Kasumi-1 (cell line): ENCODE results near the gene ITIH6.
"Not testable (repeated sequence)": the region's sequence is repeated elsewhere in the genome, so short reads cannot be mapped to it uniquely, and the experiment has no call there.

ENCODE experiments used
- DNase-seq, 2 experiments: peaks; one replicate each; lab custom pipeline; 2025; lab: John Stamatoyannopoulos, UW

The ITIH6 gene

GRCh38 chrX:54799046-54799445 is 991 bp upstream of the ITIH6 start:
- no peak for DNase-seq

DNA sequence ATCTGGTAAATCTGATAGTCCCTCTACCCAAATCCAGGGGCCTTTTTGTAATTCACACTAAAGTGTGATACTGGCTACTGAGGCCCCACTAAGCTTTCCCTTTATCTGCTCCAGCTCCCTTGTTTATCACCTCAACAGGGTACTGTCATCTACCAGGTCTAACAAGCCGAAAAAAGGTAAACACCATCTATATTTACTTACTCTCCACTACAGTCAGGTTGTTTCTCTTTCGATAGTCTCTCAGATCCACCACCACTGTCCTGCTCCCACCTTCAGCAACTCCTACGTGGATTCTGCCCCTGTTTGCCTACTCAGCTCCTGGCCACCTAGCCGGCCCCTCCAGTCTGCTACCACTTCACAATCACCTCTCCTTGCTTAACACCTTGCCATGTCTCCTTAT is 3.3 kb downstream of the ITIH6 start:
- no peak for DNase-seq

DNA sequence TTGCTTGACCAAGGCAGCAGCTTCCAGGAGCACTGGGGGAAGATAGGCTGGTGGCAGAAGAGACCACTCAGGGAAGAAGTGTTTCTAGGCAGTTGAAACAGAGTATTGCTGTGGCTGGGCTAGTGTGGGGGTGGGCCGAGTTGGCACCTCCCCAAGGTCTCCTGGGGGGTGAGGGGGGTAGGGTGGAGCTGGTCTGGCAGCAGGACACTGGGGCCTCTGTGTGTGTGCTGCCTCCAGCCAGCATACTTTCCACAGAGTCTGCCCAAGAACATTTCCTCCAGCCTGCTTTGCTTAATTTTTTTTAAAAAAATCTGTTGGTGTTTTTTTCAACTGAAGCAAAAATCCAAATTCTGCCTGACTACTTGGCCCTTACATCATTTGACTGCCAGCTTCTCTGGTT is 4.0 kb downstream of the ITIH6 start:
- no peak for DNase-seq

DNA sequence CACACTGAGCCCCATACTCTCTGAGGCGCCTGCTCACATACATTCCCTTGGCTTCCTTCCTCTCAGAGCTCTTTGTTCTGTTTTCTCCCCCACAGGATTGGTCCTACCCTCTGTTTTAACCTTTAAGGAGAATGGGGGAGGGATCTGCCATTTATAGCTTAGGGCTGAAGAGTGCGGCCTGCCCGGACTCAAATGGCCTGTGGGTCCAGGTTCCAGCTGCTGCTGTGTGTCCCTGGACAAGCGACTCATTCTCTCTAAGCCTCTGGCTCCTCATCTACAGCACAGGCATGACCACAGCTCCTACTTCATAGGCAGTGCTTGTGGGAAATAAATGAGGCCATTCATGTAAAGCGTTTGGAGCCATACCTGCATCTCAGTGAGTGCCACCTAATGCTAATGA is 8.7 kb downstream of the ITIH6 start:
- not testable (repeated sequence) for DNase-seq

GRCh38 chrX:54788446-54788845 is 9.6 kb downstream of the ITIH6 start:
- DNase-seq, result no peak

GRCh38 chrX:54786967-54787366 is 11.1 kb downstream of the ITIH6 start:
- DNase-seq, result peak in 1 of 2 experiments; percentile 0

DNA sequence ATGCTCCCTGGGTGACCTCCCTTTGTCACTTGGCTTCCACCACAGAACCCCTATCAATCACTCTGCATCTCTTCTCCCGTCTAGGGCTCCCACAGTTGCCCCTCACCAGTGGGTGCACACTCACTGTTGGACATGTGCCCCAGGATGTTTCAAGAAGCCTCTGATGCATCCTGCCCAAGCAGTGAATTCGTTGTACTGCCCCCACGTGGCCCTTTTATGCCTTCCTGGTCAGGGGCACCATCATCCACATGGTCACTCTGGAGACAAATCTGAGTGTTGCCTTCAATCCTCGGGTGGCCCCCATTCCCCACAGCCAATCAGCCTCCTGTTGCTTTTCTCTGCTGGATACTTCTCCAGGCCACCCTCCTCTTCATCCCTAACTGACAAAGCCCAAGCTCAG is 12.2 kb downstream of the ITIH6 start:
- no peak for DNase-seq

- no peak for DNase-seq
Observed at GRCh38 chrX:54776987-54777672, 20.9 kb downstream of the ITIH6 start.

DNA sequence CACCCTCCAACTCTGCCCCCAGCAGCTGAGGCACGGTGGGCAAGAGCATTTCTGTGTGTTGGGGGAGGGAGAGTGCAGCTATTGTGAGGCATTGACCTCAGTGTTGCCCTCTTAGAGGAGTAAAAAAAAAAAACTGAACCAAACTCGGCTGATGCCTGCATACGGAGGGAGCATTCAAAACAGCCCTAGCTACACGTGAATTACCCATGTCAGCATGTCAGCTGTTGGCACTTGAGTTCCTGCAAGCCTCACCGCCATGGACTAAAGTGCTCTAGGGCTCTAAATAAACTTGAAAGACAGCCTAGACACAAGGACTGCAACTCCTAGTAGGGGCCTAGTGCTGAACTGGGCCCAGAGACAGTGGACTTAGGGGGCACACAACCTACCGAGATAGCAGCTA is 22.0 kb downstream of the ITIH6 start:
- DNase-seq, result no peak

DNA sequence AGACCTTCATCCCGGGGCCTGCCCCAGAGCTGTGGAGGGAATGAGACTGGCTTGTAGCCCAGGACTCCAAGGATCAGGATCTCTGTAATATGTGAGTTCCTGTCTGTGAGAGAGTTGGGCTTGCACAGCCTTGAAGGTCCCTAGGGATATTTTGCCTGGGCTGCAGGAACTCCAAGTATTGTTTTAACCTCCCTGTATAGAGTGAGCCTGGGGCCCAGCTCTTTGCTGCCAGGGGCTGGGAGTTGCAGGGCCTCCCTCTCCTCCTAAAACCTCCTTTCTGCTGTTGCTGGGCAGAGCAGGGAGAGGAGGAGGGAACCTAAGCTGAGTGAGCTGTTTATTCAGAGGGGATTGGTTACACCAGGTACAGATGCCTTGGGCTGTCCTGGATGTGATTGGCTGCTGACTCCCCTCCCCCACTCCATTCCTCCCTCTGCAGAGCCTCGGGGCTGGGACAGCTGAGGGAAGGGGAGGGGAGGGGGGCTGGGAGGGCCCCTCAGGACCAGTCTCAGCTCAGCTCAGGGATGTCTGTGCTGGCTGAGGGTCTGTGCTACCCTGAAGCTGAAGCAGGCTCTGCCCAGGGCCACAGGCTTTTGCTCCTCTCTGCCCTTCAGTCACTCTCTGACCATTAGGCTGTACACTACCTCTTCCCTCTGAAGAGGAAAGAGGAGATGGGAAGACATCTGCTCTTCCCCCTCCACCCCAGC is 23.5 kb downstream of the ITIH6 start:
- DNase-seq, result not testable (repeated sequence)

DNA sequence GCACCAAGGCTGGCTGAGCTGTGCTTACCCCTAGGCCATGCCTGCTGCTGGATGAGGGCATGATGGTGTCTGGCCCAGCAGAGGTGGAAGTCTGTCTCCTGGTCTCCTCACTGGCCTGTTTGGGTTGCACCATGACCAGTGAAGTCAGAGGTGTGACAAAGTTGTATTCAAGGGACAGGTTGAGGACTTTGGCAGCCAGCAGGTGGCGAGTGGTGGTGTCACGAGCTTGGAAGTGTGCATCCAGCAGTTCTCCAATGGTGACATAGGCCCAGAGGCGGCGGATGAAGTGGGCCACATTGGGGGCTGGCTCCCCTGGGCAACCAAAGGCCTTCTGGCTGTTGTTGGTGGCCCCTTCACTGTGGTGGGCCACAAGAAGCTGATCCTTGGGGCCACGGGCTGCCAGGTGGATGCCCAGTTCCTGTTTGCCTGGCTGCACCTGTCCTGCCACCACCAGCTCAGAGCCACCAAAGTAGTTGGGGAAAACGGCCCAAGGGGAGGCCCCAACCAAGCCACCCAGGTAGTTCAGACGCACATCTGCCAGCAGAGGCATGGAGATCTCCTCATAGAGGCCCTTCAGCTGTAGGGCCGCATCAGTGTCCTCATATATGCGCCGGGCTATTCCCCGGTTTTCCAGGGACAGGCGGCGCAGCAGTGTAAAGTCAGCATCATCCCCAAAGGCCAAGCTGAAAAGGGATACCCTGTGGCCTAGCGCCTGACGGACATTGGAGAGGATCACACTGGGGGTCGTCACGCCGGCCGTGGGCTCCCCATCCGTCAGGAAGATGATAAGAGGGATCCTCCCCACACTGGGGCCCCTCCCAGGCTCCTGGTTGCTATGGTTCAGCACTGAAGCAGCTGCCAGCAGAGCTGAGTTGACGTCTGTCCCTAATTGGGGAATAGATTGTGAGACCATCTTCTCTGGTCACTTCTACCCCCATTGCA is 39.7 kb downstream of the ITIH6 start:
- DNase-seq, result no peak

GRCh38 chrX:54754854-54755253 is 43.2 kb downstream of the ITIH6 start:
- no peak for DNase-seq

GRCh38 chrX:54748626-54749025 is 49.4 kb downstream of the ITIH6 start:
- no peak for DNase-seq

DNA sequence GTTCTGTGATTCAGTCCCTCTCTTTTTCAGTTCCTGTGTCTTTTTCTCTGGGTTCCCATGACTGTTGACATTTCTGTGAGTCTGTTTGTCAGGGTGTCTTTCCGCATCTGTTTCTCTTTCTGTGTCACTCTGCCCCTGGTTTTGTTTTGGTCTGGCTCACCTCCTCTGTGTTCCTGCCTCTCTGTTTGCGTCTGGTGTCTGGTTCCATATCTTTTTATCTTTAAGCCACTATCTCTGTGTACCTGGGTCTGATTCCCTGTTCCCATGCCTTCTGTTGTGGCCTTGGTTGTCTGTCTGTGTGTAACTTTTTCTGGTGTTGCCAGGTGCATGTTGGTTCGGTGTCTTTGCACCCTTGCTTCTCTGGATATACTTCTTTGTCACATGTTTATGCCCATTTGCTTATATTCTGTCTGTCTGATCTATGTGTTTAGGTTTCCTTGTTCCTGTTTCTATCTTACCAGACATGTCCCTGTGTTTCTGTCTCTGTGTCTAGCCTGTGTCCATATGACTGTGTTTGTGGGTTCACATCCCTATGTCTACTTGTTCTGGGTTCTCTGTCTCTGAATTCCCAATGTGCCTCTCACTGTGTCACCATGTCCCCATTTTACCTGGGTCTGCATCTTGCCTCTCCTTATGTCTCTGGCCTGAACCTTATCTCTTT is 50.2 kb downstream of the ITIH6 start:
- no peak for DNase-seq

- no peak for DNase-seq
Observed at GRCh38 chrX:54746928-54747327, 51.1 kb downstream of the ITIH6 start.

DNA sequence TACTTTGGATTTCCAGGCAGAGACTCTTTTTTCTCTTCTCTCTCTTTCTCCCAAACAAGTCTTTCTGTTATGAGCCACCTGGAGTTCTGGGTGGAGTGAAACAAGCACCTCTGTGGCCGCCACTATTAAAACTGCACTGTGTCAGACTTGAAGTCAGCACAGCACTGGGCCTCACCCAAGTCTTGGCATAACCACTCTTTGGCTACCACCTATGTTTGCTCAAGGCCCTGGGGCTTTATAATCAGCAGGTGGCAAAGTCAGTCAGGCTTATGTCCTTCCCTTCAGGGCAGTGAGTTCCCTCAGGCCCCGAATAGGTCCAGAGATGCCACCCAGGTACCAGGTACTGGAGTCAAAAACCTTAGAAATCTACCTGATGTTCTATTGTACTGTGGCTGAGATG is 52.4 kb downstream of the ITIH6 start:
- no peak for DNase-seq

- DNase-seq, result not testable (repeated sequence)
Observed at GRCh38 chrX:54738567-54738966, 59.5 kb downstream of the ITIH6 start.

GRCh38 chrX:54736298-54736942 is 61.6 kb downstream of the ITIH6 start:
- not testable (repeated sequence) for DNase-seq

DNA sequence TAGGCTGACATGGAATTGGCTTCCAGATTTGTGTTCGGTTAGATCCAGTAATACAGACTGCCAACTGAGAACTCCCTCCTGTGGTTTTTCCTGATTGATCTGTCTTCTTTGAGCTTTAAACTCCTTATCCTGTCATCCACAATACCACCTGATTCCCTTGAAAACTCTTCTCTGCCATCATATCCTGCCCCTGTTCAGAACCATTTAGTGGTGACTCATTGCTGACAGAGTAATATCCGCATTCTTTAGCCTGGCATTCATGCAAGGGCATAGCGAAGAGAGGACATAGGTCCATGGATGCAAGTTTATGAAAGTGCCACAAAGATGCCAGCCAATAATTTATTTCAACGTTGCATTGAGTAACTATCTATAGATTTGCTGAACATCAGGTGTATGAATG is 76.6 kb downstream of the ITIH6 start:
- DNase-seq, result no peak

- DNase-seq, result no peak
Observed at GRCh38 chrX:54715621-54716020, 82.4 kb downstream of the ITIH6 start.

GRCh38 chrX:54714424-54714823 is 83.6 kb downstream of the ITIH6 start:
- no peak for DNase-seq

GRCh38 chrX:54711735-54712134 is 86.3 kb downstream of the ITIH6 start:
- DNase-seq, result no peak
